Small intestine (tissue), 7 donors: Measurements from ENCODE around the gene KIF2A. TPM values are rescaled to one million over a fixed set of nuclear protein-coding genes. Genes with fewer than 3 reads are reported as not detected.
"Not testable (repeated sequence)": the region's sequence is repeated elsewhere in the genome, so short reads cannot be mapped to it uniquely, and the experiment has no call there.

Source experiments
- DNase-seq, 2 donors: peaks; one replicate each; pipeline versions ENCODE4 v3.0.0 to v3.0.0-alpha.2; 2013
- FAIRE-seq: peaks from 2 replicates; lab custom pipeline; 2012; peaks lifted over from hg19 to GRCh38; lab: Jason Lieb, UNC
- H3K27ac ChIP-seq, 3 donors: one replicate each; pipeline ENCODE4 v1.5.1; 2013; ENCODE audit warnings: low read length in 2 of 3, mild to moderate bottlenecking in 2 of 3, control low read depth in 1 of 3, inconsistent platforms in 1 of 3, low read depth in 1 of 3, moderate library complexity in 1 of 3
- H3K27me3 ChIP-seq, 3 donors: one replicate each; pipeline ENCODE4 v1.6.1; 2013; ENCODE audit warnings: low read length in 3 of 3, inconsistent platforms in 1 of 3; ENCODE audit not compliant: control insufficient read depth in 3 of 3, insufficient read depth in 3 of 3
- H3K36me3 ChIP-seq, 3 donors: one replicate each; pipeline ENCODE4 v1.6.1; 2013; ENCODE audit warnings: low read length in 3 of 3, inconsistent platforms in 1 of 3, low read depth in 1 of 3, mild to moderate bottlenecking in 1 of 3, moderate library complexity in 1 of 3; ENCODE audit not compliant: control insufficient read depth in 3 of 3, insufficient read depth in 2 of 3
- H3K4me1 ChIP-seq, 3 donors: one replicate each; pipeline ENCODE4 v1.6.1; 2013; ENCODE audit warnings: low read length in 2 of 3, inconsistent platforms in 1 of 3, low read depth in 1 of 3, mild to moderate bottlenecking in 1 of 3, moderate library complexity in 1 of 3; ENCODE audit not compliant: control insufficient read depth in 3 of 3, insufficient read depth in 2 of 3
- H3K4me3 ChIP-seq, 3 donors: one replicate each; pipeline ENCODE4 v1.5.1; 2013; ENCODE audit warnings: low read length in 3 of 3, control low read depth in 1 of 3, inconsistent platforms in 1 of 3, low read depth in 1 of 3, mild to moderate bottlenecking in 1 of 3, moderate library complexity in 1 of 3
- H3K9me3 ChIP-seq, 2 donors: one replicate each; pipeline ENCODE4 v1.6.1; 2013; ENCODE audit warnings: low read depth in 1 of 2, low read length in 1 of 2; ENCODE audit not compliant: control insufficient read depth in 2 of 2, insufficient read depth in 1 of 2
- WGBS, 3 donors: extraction: QIAGEN DNeasy Blood & Tissue Kit; methylation state at CpG; one replicate each; pipeline ENCODE4 v1.1.7; 2013; 5-methylcytosine and 5-hydroxymethylcytosine counted together
- polyA plus RNA-seq, 4 donors: library from polyadenylated mRNA; stranded (reverse) in 3 of 4; unstranded in 1 of 4; fragments of 200-250 nt in 3 of 4; fragments of 120-200 nt in 1 of 4; gene quantifications; one replicate each; pipeline versions ENCODE4 v1.2.1 to v1.2.3, GENCODE V29; 2013
- donor health status: healthy with polysubstance abuse.
- donor health status: control.
- donor health status: control.
- donor health status: Bipolar disorder and iron deficiency.
- donor health status: healthy.

Gene KIF2A
- polyA plus RNA-seq, 4 donors = 10.8 to 34.9 (median 12.9) TPM

- H3K9me3 ChIP-seq = peaks cover 0 to 9% of the 10 kb centered on the region in 2 donors
- WGBS, 3 donors = 82 to 86% (median 84%) methylated on average over 2 of the region's 2 CpGs
- no peak overlapping the region for H3K4me3 ChIP-seq
- no peaks in the 10 kb centered on the region for H3K36me3 ChIP-seq
- peaks cover 0 to 14% (median 4%) of the 10 kb centered on the region in 3 donors for H3K4me1 ChIP-seq
- DNase-seq = no peak
- FAIRE-seq = no peak
- H3K27ac ChIP-seq = no peak overlapping the region
- H3K27me3 ChIP-seq = no peaks in the 10 kb centered on the region
Observed at GRCh38 chr5:62283861-62284260, 22.1 kb upstream of the KIF2A start.

DNA sequence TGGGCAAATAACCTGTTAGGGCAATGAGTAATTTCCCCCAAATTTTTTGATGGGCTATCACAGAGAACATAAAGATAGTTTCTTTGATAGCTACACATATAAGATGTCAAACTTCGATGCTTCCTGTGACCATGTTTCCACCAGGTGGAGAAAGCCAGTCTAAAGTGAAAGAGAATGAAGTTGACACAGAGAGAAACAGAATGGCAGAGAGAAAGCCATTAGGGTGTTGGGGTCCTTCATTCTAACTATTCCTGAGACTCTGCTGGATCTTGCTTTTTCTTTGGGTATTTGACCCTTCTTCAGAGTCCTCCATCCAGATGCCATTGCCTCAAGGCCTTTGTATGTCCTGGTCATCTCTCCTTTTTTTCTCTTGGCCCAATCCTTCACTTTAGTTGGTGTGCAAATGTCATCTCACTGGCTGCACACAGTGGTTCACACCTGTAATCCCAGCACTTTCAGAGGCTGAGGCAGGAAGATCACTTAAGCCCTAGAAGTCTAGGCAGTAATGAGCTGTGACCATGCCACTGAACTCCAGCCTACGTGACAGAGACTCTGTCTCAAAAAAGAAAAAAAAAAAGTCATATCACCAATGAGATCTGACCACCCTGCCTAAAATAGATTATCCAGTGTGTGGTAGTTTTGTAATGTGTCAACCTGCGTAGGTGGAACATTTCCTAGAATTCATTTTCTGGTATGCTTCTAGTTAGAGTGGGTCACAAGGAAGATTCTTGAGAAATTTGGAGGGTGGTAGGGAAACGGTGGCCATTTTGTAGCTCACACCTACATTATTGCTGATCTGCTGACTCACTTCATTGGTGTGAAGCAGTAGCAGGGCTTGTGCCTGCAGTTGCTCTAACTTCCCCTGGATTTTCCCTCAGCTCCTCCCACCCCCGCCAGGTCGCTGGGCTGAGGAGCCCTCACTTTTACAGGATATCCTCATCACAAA, 20.8 kb upstream of the KIF2A start:
- no peaks in the 10 kb centered on the region for H3K27me3 ChIP-seq
- peaks cover 0 to 14% (median 4%) of the 10 kb centered on the region in 3 donors for H3K4me1 ChIP-seq
- FAIRE-seq (no peak), DNase-seq (no peak)
- no peak overlapping the region for H3K27ac ChIP-seq
- no peaks in the 10 kb centered on the region for H3K36me3 ChIP-seq
- no peak overlapping the region for H3K4me3 ChIP-seq
- peaks cover 0 to 9% of the 10 kb centered on the region in 2 donors for H3K9me3 ChIP-seq
- WGBS, 3 donors = 75 to 81% (median 80%) methylated on average over 6 of the region's 6 CpGs

- 84 to 89% (median 89%) methylated on average over 3 of the region's 3 CpGs for WGBS, 3 donors
Observed at GRCh38 chr5:62286834-62287233, 19.2 kb upstream of the KIF2A start.

DNA sequence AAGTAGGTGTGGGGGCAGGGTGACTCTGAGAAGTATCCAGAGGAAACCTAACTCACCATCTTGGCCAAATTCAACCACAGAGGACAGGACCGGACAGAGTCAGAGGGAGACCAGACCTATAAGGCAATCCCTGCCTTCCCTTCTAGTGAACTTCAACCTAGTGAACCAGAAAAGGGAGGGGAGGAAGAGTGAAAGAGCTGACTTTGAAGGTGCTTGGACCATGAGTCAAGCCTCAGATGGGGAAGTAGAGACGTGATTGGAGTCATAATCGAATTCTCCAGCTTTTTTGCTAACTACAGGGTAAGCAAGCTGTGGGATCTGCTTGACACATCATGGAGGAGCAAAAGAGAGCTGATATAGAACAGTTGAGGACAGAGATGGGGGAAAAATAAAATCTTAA, 18.8 kb upstream of the KIF2A start:
- Histone ChIP-seq H3K27me3 (no peaks in the 10 kb centered on the region), H3K4me3 (no peak overlapping the region), H3K4me1 (peaks cover 0 to 10% (median 4%) of the 10 kb centered on the region in 3 donors), H3K27ac (no peak overlapping the region), H3K36me3 (no peaks in the 10 kb centered on the region), H3K9me3 (peaks cover 0 to 9% of the 10 kb centered on the region in 2 donors)
- DNase-seq (peak; percentile 35 to 82), FAIRE-seq (no peak)
- 37 to 73% (median 59%) methylated on average over 3 of the region's 3 CpGs for WGBS, 3 donors

More at GRCh38 chr5:62286834-62287233, 19.2 kb upstream of the KIF2A start:
- no peaks in the 10 kb centered on the region for H3K27me3 ChIP-seq
- no peak for FAIRE-seq
- no peak for DNase-seq
- H3K36me3 ChIP-seq = no peaks in the 10 kb centered on the region
- peaks cover 0 to 9% of the 10 kb centered on the region in 2 donors for H3K9me3 ChIP-seq
- H3K4me1 ChIP-seq = peaks cover 0 to 14% (median 4%) of the 10 kb centered on the region in 3 donors
- H3K4me3 ChIP-seq = no peak overlapping the region
- H3K27ac ChIP-seq = no peak overlapping the region

DNA sequence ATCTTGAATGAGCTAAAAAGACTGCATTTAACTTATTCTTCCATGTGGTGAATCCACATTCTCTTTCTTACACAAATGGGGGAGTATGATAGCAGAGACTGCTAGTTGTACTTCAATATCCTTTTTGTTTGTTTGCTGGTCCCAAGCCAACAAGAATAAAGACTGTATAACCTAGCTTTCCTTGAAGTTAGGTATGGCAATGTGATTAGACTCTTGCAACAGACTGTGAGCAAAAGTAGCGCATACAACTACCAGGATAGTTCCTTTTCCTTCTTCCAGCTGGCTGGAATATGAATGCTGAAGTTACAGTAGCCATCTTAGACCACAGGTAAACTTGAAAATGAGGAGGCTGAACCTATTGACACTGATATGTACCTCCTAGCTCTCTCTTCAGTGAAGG, 17.9 kb upstream of the KIF2A start:
- FAIRE-seq = no peak
- 63 to 81% (median 68%) methylated on average over 1 of the region's 1 CpG for WGBS, 3 donors

GRCh38 chr5:62289813-62290212, 16.2 kb upstream of the KIF2A start:
- DNase-seq = no peak
- H3K27me3 ChIP-seq = no peaks in the 10 kb centered on the region
- no peaks in the 10 kb centered on the region for H3K4me1 ChIP-seq
- no peaks in the 10 kb centered on the region for H3K36me3 ChIP-seq
- H3K9me3 ChIP-seq = peaks cover 0 to 9% of the 10 kb centered on the region in 2 donors
- no peak for FAIRE-seq
- H3K4me3 ChIP-seq = no peak overlapping the region
- H3K27ac ChIP-seq = no peak overlapping the region

More for the DNA sequence above, 17.9 kb upstream of the KIF2A start:
- DNase-seq = no peak
- peaks cover 0 to 9% of the 10 kb centered on the region in 2 donors for H3K9me3 ChIP-seq
- peaks cover 0 to 4% (median 4%) of the 10 kb centered on the region in 3 donors for H3K4me1 ChIP-seq
- H3K4me3 ChIP-seq = no peak overlapping the region
- no peak overlapping the region for H3K27ac ChIP-seq
- no peaks in the 10 kb centered on the region for H3K36me3 ChIP-seq
- no peaks in the 10 kb centered on the region for H3K27me3 ChIP-seq

- not testable (repeated sequence) for H3K27me3 ChIP-seq, FAIRE-seq, H3K27ac ChIP-seq, H3K4me1 ChIP-seq, DNase-seq, H3K4me3 ChIP-seq, H3K36me3 ChIP-seq, H3K9me3 ChIP-seq
- WGBS, 3 donors = 71 to 79% (median 77%) methylated on average over 10 to 11 of the region's 11 CpGs
Observed at GRCh38 chr5:62291829-62292228, 14.2 kb upstream of the KIF2A start.

- Histone ChIP-seq H3K36me3 (no peaks in the 10 kb centered on the region), H3K4me3 (no peak overlapping the region), H3K4me1 (no peaks in the 10 kb centered on the region), H3K9me3 (no peaks in the 10 kb centered on the region), H3K27me3 (no peaks in the 10 kb centered on the region), H3K27ac (no peak overlapping the region)
- DNase-seq (no peak), FAIRE-seq (no peak)
- WGBS, 3 donors = 82 to 87% (median 86%) methylated on average over 2 of the region's 2 CpGs
Observed at GRCh38 chr5:62296998-62297397, 9.0 kb upstream of the KIF2A start.
